NCI-H2107 (cell line): ENCODE measurements around the gene EREG.
"Not testable (repeated sequence)": the region's sequence is repeated elsewhere in the genome, so short reads cannot be mapped to it uniquely, and the experiment has no call there.

Experiments
- DNase-seq: peaks from one replicate; lab custom pipeline; 2025; lab: John Stamatoyannopoulos, UW

The EREG gene, protein sequence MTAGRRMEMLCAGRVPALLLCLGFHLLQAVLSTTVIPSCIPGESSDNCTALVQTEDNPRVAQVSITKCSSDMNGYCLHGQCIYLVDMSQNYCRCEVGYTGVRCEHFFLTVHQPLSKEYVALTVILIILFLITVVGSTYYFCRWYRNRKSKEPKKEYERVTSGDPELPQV

DNA sequence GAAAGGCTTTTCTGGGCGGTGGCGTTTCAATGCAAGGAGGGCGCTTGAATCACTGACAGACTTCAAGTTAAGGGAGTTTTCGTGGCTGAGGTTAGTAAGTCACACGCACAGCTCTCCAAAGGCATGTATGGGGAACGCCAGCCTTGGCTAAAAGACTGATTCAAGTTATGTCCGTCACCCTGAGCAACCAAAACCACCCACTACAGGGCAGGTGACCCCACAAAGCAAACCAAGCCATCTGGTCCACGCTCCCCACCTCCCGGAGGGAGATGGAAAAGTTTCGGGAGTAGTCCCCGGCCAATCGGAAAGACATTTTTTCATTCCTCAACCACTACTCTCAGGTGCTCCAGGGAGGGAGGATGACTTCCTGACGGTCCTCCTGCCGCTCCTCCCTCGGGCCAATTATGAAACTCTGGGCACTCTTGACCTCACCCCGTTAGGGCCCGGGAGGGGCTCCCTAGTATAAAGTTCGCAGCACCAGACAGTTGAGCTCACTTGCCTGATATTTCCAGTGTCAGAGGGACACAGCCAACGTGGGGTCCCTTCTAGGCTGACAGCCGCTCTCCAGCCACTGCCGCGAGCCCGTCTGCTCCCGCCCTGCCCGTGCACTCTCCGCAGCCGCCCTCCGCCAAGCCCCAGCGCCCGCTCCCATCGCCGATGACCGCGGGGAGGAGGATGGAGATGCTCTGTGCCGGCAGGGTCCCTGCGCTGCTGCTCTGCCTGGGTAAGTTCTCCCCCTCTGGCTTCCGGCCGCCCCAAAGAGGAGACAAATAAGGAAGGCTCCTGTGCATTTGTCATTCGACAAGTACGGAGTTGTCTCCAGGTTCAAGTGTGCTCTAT, at the start of gene EREG:
Gene EREG, plus strand, starts transcription at position 494 of the 840 bp plus-strand sequence. Its CDS starts 164 bp downstream, at position 658.
- DNase-seq, result no peak

DNA sequence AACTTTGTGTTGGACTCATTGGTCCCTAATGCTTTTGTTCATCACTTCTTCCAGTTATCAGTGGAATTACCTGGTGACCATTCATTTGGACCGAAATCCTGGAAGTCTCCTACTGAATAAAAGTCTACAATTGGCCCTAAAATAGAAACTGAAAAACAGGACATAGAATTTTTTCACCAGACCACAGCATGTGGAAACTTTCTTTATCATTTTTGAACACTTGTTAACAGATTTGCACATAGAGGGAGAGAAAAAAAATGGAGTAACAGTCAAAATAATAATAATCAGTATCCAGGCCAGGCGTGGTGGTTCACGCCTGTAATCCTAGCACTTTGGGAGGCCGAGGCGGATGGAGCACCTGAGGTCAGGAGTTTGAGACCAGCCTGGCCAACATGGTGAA, 49.6 kb upstream of the EREG start:
- DNase-seq, result no peak

DNA sequence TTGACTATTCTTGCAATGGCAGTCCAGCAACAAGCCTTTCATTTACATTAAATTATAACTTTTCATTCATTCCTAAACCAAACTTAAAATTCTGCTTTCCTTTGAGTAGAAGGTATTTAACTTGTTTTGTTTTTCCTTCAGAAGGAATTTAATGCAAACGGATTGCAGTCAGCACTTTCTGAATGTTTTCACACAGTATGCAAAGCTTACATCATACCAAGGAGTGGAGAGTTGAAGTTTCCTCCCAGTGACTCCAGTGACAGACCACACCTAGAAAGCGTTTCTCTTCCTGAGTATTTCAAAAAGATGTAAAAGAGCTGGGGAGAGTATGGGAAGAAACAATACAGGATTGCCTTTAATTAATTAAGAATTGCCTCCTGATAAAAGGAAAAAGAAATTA, 48.5 kb upstream of the EREG start:
- no peak for DNase-seq

DNA sequence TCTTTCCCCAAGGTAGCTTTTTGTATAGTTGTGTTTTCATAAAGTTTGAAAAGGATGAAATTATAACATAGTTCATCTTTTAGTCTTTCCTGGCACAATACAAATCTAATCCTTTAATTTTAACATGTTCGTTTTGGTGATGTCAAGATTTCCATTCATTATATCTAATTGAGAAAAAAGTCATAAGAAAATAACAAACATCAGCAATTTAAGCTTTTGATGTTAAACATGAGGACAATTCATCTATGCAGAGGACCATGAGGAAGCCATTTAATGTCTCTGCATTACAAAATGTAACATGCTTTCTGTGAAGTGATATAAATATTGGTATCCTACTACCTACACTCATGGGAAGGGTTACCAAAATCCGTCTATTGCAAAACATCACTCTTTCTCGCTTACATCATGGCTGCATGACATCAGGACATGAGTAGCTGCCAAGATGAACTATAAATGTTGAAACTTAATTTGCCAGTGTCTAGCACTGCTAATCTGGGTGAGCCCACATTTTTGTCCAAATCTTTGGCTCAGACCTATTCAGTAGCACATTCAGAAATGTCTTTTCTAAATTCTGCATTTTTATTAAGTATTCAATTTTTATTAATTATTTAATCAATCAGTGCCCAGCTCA, 47.2 kb upstream of the EREG start:
- DNase-seq, result no peak

DNA sequence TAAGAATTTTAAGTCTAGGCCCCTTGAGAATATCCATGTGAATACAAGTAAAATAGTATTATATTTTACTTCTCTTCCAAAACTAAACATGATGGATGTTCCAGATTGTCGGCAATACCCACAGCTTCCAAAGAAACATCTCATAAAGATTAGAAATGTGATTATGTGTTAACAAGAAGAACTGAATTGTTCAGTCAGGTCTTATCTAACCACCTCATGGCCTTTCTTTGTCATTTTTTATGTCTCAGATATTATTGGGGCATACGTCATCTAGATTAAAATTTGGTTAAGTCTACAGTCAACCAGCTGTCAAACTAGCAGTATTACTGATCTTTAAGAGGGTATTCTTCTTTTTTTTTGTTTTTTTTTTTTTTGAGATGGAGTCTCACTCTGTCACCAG, 46.7 kb upstream of the EREG start:
- no peak for DNase-seq

DNA sequence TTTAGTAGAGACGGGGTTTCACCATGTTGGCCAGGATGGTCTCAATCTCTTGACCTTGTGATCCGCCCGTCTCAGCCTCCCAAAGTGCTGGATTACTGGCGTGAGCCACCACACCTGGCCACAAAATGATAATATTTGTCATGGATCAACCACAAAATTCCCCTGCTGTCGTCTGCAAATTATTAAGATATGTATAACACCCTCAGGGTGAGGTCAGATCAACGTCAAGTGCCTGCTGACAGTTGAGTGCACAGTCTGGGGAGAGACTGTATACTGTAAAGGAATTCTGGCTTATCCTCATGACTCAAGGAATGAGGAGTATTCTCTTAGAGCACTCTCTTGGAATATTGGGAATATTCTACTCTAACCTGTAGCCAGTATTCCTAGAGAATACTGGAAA, 45.5 kb upstream of the EREG start:
- no peak for DNase-seq

DNA sequence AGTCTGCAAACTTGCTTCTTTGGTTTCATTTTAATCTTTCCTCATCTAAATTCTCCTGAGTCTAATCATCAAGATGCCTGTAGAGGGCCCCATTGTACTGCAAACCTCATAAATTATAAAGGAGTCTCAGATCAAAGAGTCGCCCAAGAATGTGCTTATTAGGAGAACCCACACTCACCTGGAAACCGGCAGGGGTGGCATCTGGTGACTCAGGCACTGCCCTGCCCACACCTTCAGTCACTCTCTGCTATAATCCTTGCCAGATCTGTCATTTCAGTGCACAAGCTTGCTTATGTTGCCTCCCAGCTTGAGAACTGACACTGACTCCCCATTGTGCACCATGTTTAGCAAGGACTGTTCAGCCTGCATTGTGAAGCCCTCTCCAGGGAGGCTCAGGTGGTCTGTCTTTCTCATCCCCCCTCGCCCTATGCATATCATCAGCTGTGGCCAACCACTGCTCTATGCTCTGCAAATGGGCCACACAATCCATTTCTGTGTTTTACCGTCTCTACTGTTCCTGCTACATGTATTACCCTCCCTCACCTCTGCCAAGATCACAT, 44.3 kb upstream of the EREG start:
- DNase-seq, result no peak

DNA sequence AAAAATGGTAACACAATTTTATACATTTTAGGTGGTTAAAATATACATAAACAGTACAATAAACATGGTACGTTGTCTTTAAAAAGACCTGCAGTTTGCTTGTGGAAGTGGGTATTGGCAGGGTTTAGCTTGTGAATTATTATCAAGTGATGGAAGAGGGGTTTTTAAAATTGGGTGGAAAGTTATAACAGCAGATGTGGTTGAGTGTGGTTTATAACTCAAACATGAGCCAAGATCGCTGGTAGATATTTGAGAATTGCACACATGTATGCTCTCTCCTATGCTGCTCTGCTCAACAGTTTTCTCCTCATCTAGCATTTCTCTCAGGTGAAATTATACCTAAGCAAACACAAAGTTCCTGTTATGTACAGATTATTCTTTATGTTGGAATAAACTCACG, 42.6 kb upstream of the EREG start:
- DNase-seq, result no peak

DNA sequence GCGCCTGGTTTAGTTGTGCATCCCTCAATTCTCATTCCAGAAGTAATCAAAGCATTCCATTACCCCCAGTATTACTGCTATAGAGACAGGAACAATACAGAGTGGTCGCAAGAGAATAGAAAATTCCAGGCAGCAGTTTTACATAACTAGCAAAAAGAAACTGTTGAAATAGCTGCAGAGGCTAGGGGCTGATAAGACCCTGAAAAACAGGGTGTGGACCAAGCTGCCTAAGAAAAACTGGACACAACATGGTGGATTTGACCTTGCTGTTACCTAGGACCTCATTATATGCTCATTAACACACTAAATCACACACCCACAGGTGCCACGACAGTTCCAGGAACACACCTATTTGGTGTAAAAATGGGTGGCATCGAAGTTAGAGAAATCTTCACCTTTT, 41.3 kb upstream of the EREG start:
- no peak for DNase-seq

DNA sequence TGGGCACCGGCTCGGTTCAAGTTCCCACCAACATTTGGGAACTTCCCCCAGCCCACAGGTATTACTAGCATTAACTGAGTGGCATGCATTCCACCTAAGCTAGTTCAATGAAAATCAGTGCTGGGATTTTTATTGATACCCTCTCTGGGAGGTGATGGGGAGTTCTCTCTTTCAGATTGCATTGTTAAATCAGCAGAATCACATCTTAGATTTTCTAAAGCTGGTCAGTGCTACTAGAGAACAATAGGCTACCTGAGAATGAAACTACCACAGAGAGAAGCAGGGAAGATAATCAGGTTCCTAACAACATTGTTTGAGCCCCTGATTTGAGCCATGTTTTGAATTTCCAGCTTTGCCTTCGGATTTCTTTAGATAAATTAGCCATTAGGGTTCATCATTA, 40.7 kb upstream of the EREG start:
- no peak for DNase-seq

DNA sequence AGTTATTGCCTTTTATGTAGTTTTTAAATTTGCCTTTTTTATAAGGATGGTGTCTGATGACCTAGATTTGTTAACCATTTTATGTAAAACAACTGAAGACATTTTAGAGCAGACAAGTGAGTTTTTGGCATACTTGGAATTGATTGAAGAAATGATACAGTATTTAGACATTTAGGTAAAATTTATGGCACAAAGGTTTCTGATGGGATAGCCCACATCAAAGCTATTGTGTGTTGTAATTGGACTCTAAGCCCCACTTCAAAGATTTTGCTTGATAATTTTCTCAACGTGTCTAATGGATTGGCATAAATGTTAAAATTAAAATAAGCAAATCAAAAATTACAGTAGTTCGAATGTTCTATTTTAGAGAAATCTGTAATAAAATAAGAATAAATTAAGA, 39.1 kb upstream of the EREG start:
- no peak for DNase-seq

DNA sequence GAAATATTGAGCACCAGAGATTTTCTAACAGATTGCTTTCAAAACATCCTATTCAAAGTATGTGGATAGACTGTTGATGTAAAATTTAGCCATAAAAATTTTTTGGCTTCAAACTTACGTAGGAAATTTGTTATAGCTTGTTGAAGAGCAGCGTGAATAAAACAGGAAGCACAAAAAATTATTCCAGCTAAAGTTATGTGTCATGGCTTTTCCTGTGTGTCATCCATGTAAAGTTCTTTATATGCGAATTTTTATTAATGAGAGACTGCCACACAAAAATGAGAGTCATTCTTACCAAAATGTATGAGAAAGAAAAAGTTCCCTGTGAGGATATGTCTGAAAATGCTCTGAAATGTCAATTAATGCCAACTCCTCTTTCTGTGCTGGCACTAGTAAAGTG, 37.2 kb upstream of the EREG start:
- no peak for DNase-seq

DNA sequence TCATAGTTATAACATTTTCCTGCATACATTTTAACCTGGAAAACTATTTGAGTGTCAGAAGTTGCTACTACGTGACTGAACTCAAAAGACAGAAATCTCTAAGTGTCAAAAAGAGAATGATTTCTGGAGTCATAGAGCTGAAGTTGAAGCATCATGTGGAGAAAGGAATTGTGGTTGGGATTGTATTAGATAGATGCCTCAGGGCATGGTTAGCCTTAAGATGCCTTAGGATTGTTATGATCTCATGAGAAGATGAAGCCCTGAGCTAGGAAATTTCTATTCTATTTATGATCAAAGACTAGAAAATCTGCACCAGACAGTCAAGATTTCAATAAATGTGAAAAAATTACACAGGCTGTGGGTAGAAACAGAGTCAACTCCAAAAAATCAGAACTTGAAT, 36.4 kb upstream of the EREG start:
- no peak for DNase-seq

DNA sequence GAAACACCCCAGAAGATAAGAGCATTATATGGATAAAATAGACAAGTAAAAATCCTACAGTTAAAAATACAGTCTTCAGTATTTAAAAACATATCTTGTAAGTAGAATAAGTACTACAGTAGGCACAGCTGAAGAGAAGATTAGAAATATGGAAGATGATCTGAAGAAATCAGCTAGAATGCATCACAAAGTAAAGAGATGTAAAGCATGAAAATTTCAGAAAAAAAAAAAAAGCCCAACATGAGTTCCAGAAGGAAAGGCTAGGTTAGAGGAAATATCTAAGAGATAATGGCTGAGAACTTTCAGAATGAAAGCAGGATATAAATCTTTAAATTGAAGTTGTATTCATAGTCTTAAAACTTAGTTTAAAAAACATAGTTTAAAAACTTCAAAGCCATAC, 35.6 kb upstream of the EREG start:
- DNase-seq, result no peak

DNA sequence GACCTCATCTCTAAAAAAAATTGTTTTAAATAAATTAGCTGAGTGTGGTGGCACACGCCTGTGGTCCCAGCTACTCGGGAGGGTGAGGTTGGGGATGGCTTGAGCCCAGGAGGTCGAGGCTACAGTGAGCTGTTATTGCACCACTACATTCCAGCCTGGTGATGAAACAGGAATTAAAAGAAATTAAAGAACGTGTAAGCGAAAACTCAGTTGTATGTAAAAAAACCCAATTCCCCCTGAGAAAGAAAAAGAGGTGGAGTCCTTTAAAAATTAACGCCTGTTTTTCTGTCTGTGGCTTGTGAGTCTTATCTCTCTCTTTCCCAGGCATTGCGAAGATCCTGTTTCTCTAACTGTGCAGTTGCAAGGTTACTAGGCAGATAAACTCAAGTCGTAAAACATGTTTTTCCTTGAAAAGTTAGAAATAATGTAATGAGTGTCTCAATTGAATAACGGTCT, 34.6 kb upstream of the EREG start:
- DNase-seq, result no peak

DNA sequence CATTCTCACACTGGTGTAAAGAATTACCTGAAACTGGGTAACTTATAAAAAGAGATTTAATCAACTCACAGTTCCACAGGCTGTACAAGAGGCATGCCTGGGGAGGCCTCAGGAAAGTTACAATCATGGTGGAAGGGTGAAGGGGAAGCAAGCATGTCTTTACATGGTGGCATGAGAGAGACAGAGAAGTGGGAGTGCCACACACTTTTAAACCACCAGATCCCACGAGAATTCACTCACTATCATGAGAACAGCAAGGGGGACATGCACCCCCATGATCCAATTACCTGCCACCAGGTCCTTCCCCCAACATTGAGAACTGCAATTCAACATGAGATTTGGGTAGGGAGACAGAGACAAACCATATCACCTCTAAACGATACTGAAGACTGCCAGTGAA, 33.7 kb upstream of the EREG start:
- DNase-seq, result no peak

DNA sequence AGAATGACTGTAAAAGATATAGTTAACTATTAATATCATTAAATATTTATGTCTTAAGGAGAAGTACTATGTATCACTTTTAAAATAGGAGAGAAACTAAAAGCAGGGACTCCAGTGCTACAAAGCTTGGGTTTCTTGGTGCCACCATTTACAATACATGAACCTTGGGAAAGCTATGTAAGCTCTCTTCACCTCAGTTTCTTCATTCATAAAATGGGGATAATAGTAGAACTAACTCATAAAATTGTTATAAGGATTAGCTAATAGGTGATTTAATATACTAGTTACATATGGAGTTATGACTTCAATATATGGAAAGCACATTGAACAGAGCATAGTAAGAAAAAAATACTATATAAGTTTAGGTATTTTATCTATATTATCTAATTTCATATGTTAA, 33.0 kb upstream of the EREG start:
- no peak for DNase-seq

DNA sequence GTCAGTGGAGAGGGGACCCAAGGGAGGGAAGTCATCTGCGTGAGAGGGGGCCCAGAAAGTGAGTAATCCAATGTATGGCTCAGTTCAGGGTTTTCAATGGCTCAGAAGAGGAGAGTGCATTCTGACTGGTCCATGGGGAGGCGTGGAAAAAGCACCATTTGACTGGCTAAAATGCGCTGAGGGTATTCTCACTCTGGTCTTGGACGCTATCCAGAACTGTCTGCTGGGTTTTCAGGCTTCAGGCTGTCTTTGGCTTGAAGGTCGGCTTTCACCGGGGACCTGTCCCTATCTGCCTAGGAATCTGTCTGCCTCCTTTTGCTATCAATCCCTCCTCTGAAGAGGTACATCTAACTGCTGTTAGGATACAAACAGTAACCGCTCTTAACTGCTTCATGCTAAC, 30.3 kb upstream of the EREG start:
- no peak for DNase-seq

DNA sequence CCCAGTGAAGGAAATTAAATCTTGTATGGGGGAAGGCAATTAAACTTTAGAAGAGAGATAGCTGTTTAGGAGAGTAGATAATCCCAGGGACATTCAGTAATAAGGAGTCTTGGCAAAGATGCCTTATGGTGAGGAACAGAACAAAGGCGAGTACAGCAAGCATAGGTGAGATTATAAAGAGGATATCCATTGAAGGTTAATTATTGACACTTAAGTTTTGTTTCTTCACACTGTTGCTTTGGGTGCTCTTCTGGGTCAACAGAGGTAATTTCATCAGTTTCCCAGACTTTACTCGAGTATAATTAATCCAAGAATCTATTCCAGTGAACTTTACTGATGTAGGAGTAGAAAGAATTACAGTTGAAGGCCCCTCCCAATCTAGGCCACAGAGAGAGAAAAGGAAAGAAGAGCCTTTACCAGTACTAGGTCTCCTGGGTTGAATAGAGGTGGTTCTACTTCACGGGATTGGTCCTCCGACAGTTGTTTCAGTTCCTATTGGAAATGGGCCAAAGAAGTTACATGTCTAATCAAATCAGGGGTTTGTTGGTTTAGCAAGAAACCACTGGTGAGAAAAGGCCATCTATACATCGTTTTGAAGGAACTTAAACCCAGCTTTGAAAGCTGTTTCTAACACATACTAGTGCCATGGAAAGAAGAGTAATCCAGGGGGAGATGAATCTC, 29.5 kb upstream of the EREG start:
- no peak for DNase-seq

DNA sequence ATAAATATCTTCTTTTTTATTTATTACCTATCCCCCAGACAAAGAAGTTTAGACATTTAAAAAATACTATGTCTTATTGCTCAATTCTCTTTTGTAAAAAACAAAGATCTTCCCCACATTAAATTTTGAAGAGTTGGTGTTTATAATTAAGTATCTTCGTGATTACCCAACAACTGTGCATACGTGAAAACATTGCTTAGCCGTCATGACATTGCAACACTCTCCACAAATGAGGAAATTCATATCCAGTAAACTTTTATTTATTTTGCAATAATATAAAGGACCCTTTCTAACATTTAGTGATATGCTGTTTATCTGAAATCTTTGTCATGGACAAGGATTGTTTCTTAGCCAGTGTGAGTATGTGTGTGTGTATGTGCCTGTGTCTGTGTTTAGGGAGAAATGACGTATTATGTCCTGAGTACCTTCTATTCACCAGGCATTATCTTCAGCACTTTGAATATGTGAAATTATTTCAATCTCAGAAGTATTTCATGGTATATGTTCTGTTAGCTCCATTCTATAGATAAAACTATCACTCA, 26.1 kb upstream of the EREG start:
- no peak for DNase-seq

DNA sequence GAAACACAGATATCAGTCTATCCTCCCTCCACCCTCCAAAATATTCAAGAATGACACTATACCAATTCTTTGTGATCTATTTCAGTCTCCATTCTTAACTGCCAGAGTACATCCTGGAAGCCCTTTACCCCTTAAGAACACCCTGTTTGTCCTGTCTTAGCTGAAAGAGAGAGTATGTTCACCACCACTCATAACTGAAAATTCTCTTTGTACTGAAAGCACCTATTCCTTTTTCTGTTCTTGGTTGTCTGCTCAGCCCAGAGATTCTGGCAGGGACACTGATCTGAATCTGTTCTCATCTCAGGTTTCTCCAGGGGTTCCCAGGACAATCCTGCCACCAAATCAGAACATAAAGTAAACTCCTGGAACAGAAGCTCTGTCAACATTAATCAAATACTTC, 25.4 kb upstream of the EREG start:
- no peak for DNase-seq

DNA sequence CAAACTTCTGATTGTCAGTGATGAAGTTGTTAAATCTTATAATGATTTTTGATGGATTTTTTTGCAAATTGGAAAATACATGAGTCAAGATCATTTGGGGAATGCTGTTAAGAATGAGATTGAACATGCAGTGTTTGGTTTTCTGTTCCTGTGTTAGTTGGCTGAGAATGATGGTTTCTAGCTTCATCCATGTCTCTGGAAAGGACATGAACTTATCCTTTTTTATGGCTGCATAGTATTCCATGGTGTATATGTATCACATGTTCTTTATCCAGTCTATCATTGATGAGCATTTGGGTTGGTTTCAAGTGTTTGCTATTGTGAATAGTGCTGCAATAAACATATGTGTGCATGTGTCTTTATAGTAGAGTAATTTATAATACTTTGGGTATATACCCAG, 24.5 kb upstream of the EREG start:
- DNase-seq, result not testable (repeated sequence)
